Hepatocyte (in vitro differentiated cells): ENCODE data around the gene CD2.

ENCODE experiments used
- CTCF ChIP-seq: fragments of 200-600 bp; sonication (generic); IDR thresholded peaks from 2 replicates; pipeline ENCODE4 v1.5.1; 2016; ENCODE audit warnings: antibody characterized with exemption, mild to moderate bottlenecking; ENCODE audit not compliant: poor library complexity
- EZH2 ChIP-seq: fragments of 200-600 bp; sonication (generic); IDR thresholded peaks from 2 replicates; pipeline ENCODE4 v1.6.1; 2016; ENCODE audit warnings: antibody characterized with exemption, mild to moderate bottlenecking, borderline replicate concordance

DNA sequence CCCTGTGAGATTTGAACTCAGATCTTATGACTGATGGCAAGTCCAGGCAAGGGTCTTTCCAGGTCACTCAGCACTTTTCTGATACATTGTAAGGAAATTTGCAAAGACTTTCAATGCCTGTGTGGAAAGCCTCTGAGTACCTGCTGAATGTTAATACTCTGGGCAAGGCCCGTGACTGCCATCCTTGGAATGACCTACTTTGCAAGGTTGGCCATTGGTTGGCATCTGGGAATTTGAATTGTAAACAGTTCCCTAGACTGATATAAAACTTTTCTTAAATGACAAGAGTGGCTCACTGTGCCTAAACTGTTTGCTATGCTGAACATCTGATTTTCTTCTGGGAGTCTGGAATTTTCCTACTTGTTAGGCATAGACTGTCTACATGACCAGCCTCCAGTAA is 57.1 kb downstream of the CD2 start:
- TF ChIP-seq CTCF (no peak), EZH2 (no peak)
